Peyer's patch (tissue), 4 donors: ENCODE data around the gene NXPE2.

Experiments used
- POLR2A ChIP-seq, 2 donors: fragments of 450-650 bp; IDR thresholded peaks; one replicate each; pipeline ENCODE4 v1.5.1; 2017; ENCODE audit warnings: antibody characterized with exemption in 2 of 2, mild to moderate bottlenecking in 2 of 2, moderate library complexity in 2 of 2
- TF ChIP-seq, protein P1 (sequence below), 6 experiments: fragments of 450-650 bp in 4 of 6; fragments of 200-600 bp in 2 of 6; sonication (generic) in 1 of 6; IDR thresholded peaks; one replicate each; pipeline ENCODE4 v1.5.1; 2017 to 2019; ENCODE audit warnings: antibody characterized with exemption in 6 of 6, mild to moderate bottlenecking in 3 of 6, moderate library complexity in 1 of 6

DNA sequence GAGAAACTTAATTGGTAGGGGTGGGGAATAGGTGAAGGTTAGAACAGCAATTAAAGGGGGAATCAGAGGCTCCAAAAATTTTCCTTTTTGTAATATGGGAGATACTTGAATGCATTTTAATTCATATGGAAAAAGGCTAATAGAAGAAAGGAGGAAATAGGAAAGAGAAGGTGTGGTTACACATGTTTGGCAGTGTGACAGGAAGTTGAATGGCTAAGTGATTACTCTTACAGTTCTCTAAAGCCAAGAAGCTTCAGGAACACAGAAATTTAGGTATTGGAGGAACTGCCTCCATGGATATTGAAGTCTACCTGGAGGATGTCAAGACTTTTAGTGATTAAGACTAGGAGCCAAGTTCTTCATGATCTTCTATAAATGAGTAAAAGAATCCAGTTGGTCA is 6.3 kb downstream of the NXPE2 start:
- no peak for TF ChIP-seq POLR2A (IDR thresholded peaks at IDR 0.05)
- TF ChIP-seq, protein P1, sequence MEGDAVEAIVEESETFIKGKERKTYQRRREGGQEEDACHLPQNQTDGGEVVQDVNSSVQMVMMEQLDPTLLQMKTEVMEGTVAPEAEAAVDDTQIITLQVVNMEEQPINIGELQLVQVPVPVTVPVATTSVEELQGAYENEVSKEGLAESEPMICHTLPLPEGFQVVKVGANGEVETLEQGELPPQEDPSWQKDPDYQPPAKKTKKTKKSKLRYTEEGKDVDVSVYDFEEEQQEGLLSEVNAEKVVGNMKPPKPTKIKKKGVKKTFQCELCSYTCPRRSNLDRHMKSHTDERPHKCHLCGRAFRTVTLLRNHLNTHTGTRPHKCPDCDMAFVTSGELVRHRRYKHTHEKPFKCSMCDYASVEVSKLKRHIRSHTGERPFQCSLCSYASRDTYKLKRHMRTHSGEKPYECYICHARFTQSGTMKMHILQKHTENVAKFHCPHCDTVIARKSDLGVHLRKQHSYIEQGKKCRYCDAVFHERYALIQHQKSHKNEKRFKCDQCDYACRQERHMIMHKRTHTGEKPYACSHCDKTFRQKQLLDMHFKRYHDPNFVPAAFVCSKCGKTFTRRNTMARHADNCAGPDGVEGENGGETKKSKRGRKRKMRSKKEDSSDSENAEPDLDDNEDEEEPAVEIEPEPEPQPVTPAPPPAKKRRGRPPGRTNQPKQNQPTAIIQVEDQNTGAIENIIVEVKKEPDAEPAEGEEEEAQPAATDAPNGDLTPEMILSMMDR (IDR thresholded peaks at IDR 0.05): no peak
